Fibroblast of lung (primary cell): ENCODE data around the gene CRABP2.

Source experiments
- CTCF ChIP-seq, 2 donors: IDR thresholded peaks in 1 of 2; conservative IDR thresholded peaks in 1 of 2; 1 replicate in 1 of 2; 2 replicates in 1 of 2; pipeline ENCODE4 v1.5.1; 2011 to 2012; ENCODE audit warnings: low read length in 2 of 2, control low read depth in 1 of 2, inconsistent platforms in 1 of 2, low read depth in 1 of 2, mild to moderate bottlenecking in 1 of 2
- EZH2 ChIP-seq: IDR thresholded peaks from 2 replicates; pipeline ENCODE4 v1.5.1; 2012; ENCODE audit warnings: low read length, control low read depth, mild to moderate bottlenecking; ENCODE audit errors: missing control alignments

GRCh38 chr1:156703336-156703735, 2.0 kb downstream of the CRABP2 start:
- TF ChIP-seq CTCF (conservative IDR thresholded peaks at IDR 0.05 in 1 of 2, IDR thresholded peaks at IDR 0.05 in 1 of 2; ENCODE audit: low read depth in 1 of 2, low read length in 2 of 2) (no peak), EZH2 (no peak)
